ENCODE results near the gene PKNOX2.

The PKNOX2 gene

DNA sequence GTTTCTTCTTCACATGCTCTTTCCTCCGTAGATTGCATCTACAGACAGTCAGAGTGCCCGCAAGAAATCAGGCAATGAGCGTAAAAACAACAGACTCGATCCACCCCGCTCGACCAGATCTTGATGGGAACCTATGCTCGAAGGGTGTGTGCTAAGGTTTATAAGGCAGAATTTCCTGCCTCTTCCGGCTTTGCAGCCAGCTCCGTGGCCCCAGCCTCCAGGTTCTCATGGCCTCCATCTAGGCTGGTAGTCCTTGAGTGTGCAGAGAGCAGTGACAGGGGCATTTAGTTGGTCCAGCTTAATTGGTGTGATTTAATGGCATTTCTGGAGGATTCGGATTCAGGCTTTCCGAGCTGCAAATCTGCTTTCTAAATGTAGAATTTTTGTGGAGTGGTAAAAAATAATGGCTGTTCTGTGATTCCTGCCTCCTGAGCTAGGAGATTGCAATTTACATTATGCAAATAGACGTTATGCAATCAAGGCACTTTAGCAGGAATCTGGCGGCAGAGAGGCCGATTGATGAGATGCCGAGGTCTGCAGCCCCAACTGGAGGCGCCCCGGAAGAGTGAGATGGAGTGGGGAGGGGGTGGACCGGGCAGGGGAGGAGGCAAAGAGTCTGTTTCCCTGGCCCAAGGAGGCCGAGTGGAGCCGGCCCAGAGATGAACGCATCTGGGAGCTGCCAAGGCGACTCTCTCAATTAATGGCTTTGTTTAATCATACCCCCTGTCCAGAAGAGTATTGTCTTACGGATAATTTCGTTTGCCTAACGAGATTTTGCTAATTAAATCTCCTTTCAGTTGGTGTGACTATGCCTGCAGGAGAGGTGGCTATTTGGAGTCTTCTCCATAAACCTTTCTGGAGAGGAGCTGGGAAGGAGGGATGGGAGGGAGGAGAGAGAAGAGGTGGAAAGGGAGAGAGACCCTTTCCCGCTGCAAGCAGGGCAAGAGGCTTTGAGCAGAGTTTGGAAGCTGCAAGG, 75.3 kb downstream of the PKNOX2 start:
- FAIRE-seq, result no peak

GRCh38 chr11:125241104-125241503, 76.6 kb downstream of the PKNOX2 start:
- no peak for FAIRE-seq

GRCh38 chr11:125242141-125242775, 77.7 kb downstream of the PKNOX2 start:
- FAIRE-seq, result no peak

- FAIRE-seq, result no peak
Observed at GRCh38 chr11:125244166-125244565, 79.6 kb downstream of the PKNOX2 start.

- FAIRE-seq, result no peak
Observed at GRCh38 chr11:125245299-125245698, 80.7 kb downstream of the PKNOX2 start.

GRCh38 chr11:125247431-125247830, 82.9 kb downstream of the PKNOX2 start:
- no peak for FAIRE-seq

GRCh38 chr11:125250318-125251213, 86.0 kb downstream of the PKNOX2 start:
- no peak for FAIRE-seq

GRCh38 chr11:125251214-125251545, 86.6 kb downstream of the PKNOX2 start:
- no peak for FAIRE-seq

GRCh38 chr11:125251956-125252355, 87.4 kb downstream of the PKNOX2 start:
- FAIRE-seq, result no peak

- FAIRE-seq, result no peak
Observed at GRCh38 chr11:125253289-125253688, 88.7 kb downstream of the PKNOX2 start.

GRCh38 chr11:125253795-125254525, 89.4 kb downstream of the PKNOX2 start:
- FAIRE-seq, result no peak

- FAIRE-seq, result no peak
Observed at GRCh38 chr11:125256541-125257189, 92.1 kb downstream of the PKNOX2 start.

DNA sequence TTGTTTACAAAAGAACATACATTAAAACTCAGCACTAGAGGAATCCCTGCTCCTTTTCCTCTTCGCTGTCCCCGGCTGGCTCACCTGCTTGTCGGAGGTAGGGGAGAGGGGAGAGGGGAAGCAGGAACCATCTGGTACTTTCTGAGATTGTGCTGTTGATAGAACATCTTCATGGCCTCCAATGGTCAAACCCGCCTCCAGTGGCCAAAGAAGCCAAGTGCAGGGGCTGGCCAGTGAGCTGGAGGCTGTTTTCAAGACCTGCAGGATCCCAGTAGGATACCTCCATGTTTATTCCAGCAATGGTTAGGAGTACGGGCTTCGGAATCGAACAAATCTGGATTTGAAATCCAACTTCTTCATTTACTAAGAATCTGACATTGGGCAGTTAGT, 92.6 kb downstream of the PKNOX2 start:
- no peak for FAIRE-seq

- no peak for FAIRE-seq
Observed at GRCh38 chr11:125257751-125258150, 93.2 kb downstream of the PKNOX2 start.

DNA sequence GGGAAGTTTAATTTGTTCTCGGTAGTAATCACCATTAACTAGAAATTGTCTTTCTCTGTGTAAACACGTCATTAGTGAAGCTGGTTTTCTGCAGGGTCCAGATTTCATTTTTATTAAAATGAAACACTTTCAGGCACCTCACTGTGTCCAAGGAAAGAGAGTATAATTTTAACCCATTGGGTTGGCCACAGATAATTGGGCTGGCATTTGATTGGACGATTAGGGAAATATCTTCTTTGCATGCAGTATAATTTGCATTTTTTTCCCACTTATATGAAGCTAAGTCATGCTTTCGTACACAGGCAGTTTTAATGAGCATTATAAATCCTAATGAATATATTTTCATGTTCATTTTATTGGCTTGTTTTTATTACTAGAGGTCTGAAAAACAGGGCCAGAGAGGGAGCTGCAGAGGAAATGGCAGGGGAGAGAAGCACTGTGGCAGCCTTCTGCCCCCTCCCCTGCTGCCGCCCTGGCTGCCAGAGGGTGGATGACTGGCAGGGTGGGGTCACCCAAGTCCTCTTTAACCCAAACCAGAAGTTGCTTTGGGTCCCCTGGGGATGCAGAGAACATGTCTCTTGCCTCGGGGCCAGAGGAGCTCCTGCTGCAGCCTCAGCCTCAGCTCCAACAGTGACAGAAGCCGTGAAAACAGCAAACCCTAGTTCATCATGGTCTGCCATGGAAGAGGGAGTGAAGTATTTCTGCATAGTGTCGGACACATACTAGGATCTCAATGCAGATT, 93.9 kb downstream of the PKNOX2 start:
- no peak for FAIRE-seq

DNA sequence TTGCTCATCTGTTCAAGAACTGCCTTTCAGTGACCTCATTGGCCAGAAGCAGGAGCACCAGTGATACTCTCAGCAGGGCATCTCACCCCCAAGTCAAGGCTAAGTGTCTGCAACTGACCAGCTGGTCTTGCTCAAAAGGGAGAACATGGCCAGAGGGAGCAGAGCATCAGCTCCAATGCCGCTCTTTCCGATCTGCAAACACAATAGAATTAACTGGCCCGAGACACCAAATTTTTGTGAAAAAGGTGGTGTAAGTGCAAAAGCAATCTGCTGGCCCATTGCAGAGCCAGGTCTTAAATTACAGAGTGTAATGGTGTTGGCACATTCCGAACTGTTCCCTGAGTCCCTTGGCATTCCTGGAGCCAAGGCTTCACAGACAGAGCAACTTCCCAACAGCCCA, 97.0 kb downstream of the PKNOX2 start:
- FAIRE-seq, result no peak

GRCh38 chr11:125262194-125262829, 97.8 kb downstream of the PKNOX2 start:
- FAIRE-seq, result no peak

GRCh38 chr11:125262830-125263218, 98.3 kb downstream of the PKNOX2 start:
- FAIRE-seq, result no peak

- FAIRE-seq, result no peak
Observed at GRCh38 chr11:125263268-125263790, 98.8 kb downstream of the PKNOX2 start.

All from colon (tissue), 2 donors.